Duodenal mucosa (tissue), 2 donors: ENCODE measurements around the gene RTP2.
"Not testable (repeated sequence)": the region's sequence is repeated elsewhere in the genome, so short reads cannot be mapped to it uniquely, and the experiment has no call there.

Source experiments
- H3K27ac ChIP-seq: one replicate; pipeline ENCODE4 v1.7.0; 2013; ENCODE audit warnings: low read depth, low read length
- H3K27me3 ChIP-seq, 2 donors: one replicate each; pipeline ENCODE4 v1.7.0; 2013; ENCODE audit warnings: low read length in 2 of 2, control low read depth in 1 of 2; ENCODE audit not compliant: insufficient read depth in 2 of 2, control insufficient read depth in 1 of 2
- H3K36me3 ChIP-seq, 2 donors: one replicate each; pipeline ENCODE4 v1.7.0; 2013; ENCODE audit warnings: low read length in 2 of 2, control low read depth in 1 of 2; ENCODE audit not compliant: insufficient read depth in 2 of 2, control insufficient read depth in 1 of 2
- H3K4me1 ChIP-seq, 2 donors: one replicate each; pipeline ENCODE4 v1.7.0; 2013; ENCODE audit warnings: low read length in 2 of 2, control low read depth in 1 of 2; ENCODE audit not compliant: insufficient read depth in 2 of 2, control insufficient read depth in 1 of 2
- H3K4me3 ChIP-seq, 2 donors: one replicate each; pipeline ENCODE4 v1.7.0; 2013; ENCODE audit warnings: low read length in 2 of 2, low read depth in 1 of 2
- H3K9ac ChIP-seq, 2 donors: one replicate each; pipeline ENCODE4 v1.7.0; 2013; ENCODE audit warnings: low read length in 2 of 2, low read depth in 1 of 2
- H3K9me3 ChIP-seq, 2 donors: one replicate each; pipeline ENCODE4 v1.7.0; 2013; ENCODE audit warnings: low read length in 2 of 2, control low read depth in 1 of 2; ENCODE audit not compliant: control insufficient read depth in 1 of 2

RTP2 gene

GRCh38 chr3:187695449-187695848 is 6.9 kb downstream of the RTP2 start:
- no peaks in the 10 kb centered on the region for H3K9me3 ChIP-seq
- no peaks in the 10 kb centered on the region for H3K36me3 ChIP-seq
- no peak overlapping the region for H3K27ac ChIP-seq

GRCh38 chr3:187694801-187695200 is 7.6 kb downstream of the RTP2 start:
- H3K36me3 ChIP-seq = no peaks in the 10 kb centered on the region
- H3K4me1 ChIP-seq = no peaks in the 10 kb centered on the region
- H3K4me3 ChIP-seq = no peak overlapping the region
- no peak overlapping the region for H3K9ac ChIP-seq
- H3K27ac ChIP-seq = no peak overlapping the region
- H3K9me3 ChIP-seq = no peaks in the 10 kb centered on the region
- H3K27me3 ChIP-seq = peaks cover 0 to 3% of the 10 kb centered on the region in 2 donors

More at GRCh38 chr3:187695449-187695848, 6.9 kb downstream of the RTP2 start:
- Histone ChIP-seq H3K9ac (no peak overlapping the region), H3K4me3 (no peak overlapping the region), H3K4me1 (no peaks in the 10 kb centered on the region), H3K27me3 (peaks cover 0 to 3% of the 10 kb centered on the region in 2 donors)

GRCh38 chr3:187693431-187693830 is 8.9 kb downstream of the RTP2 start:
- H3K27me3 ChIP-seq = peaks cover 0 to 3% of the 10 kb centered on the region in 2 donors
- no peaks in the 10 kb centered on the region for H3K9me3 ChIP-seq
- no peak overlapping the region for H3K9ac ChIP-seq
- no peak overlapping the region for H3K4me3 ChIP-seq
- H3K27ac ChIP-seq = no peak overlapping the region
- H3K36me3 ChIP-seq = no peaks in the 10 kb centered on the region
- no peaks in the 10 kb centered on the region for H3K4me1 ChIP-seq

- Histone ChIP-seq H3K27me3 (no peaks in the 10 kb centered on the region), H3K36me3 (no peaks in the 10 kb centered on the region), H3K27ac (no peak overlapping the region), H3K4me1 (no peaks in the 10 kb centered on the region), H3K4me3 (no peak overlapping the region), H3K9ac (no peak overlapping the region), H3K9me3 (no peaks in the 10 kb centered on the region)
Observed at GRCh38 chr3:187689984-187690383, 12.4 kb downstream of the RTP2 start.

GRCh38 chr3:187686621-187687273 is 15.6 kb downstream of the RTP2 start:
- Histone ChIP-seq H3K4me1 (no peaks in the 10 kb centered on the region), H3K36me3 (no peaks in the 10 kb centered on the region), H3K27me3 (no peaks in the 10 kb centered on the region), H3K27ac (no peak overlapping the region), H3K9me3 (peaks cover 0 to 2% of the 10 kb centered on the region in 2 donors), H3K9ac (no peak overlapping the region), H3K4me3 (no peak overlapping the region)

GRCh38 chr3:187685948-187686347 is 16.4 kb downstream of the RTP2 start:
- Histone ChIP-seq H3K27ac (no peak overlapping the region), H3K4me1 (no peaks in the 10 kb centered on the region), H3K9ac (no peak overlapping the region), H3K4me3 (no peak overlapping the region), H3K36me3 (no peaks in the 10 kb centered on the region), H3K9me3 (peaks cover 0 to 2% of the 10 kb centered on the region in 2 donors), H3K27me3 (no peaks in the 10 kb centered on the region)

- Histone ChIP-seq H3K36me3 (no peaks in the 10 kb centered on the region), H3K4me1 (no peaks in the 10 kb centered on the region), H3K9me3 (peaks cover 0 to 2% of the 10 kb centered on the region in 2 donors), H3K4me3 (no peak overlapping the region), H3K27ac (no peak overlapping the region), H3K9ac (no peak overlapping the region), H3K27me3 (peaks cover 0 to 4% of the 10 kb centered on the region in 2 donors)
Observed at GRCh38 chr3:187684880-187685279, 17.5 kb downstream of the RTP2 start.

GRCh38 chr3:187684444-187684843 is 17.9 kb downstream of the RTP2 start:
- Histone ChIP-seq H3K27ac (no peak overlapping the region), H3K27me3 (peaks cover 0 to 4% of the 10 kb centered on the region in 2 donors), H3K36me3 (no peaks in the 10 kb centered on the region), H3K4me1 (no peaks in the 10 kb centered on the region), H3K9me3 (peaks cover 0 to 2% of the 10 kb centered on the region in 2 donors), H3K4me3 (no peak overlapping the region), H3K9ac (no peak overlapping the region)

- H3K4me1 ChIP-seq, H3K36me3 ChIP-seq, H3K9me3 ChIP-seq, H3K27ac ChIP-seq, H3K27me3 ChIP-seq, H3K4me3 ChIP-seq, H3K9ac ChIP-seq: not testable (repeated sequence)
Observed at GRCh38 chr3:187681756-187682155, 20.6 kb downstream of the RTP2 start.

- Histone ChIP-seq H3K4me3 (no peak overlapping the region), H3K9ac (no peak overlapping the region), H3K4me1 (no peaks in the 10 kb centered on the region), H3K36me3 (no peaks in the 10 kb centered on the region), H3K27me3 (peaks cover 3 to 4% of the 10 kb centered on the region in 2 donors), H3K27ac (no peak overlapping the region), H3K9me3 (peaks cover 0 to under 1% of the 10 kb centered on the region in 2 donors)
Observed at GRCh38 chr3:187679638-187680396, 22.5 kb downstream of the RTP2 start.
